ENCODE results near the gene ALDH7A1.

GRCh38 chr5:126543009-126543408 is 52.0 kb downstream of the ALDH7A1 start:
- TF ChIP-seq POLR2AphosphoS5 (IDR thresholded peaks at IDR 0.05; ENCODE audit: low read depth, low read length) = no peak
- no peak for TF ChIP-seq SIN3A (IDR thresholded peaks at IDR 0.05; ENCODE audit: borderline replicate concordance, insufficient read depth, low read length)
- no peak for TF ChIP-seq REST (IDR thresholded peaks at IDR 0.05; ENCODE audit: insufficient read depth in 1 of 2, low read depth in 2 of 2, low read length in 2 of 2)
- no peak for TF ChIP-seq TAF1 (IDR thresholded peaks at IDR 0.05; ENCODE audit: borderline replicate concordance, insufficient read depth, low read length)

Measured in PFSK-1 (cell line).